GM10847 (cell line): ENCODE data around the gene CHURC1.
A peak's percentile ranks its signal among the peaks of the same experiment; 100 is the strongest.

Experiments
- POLR2A ChIP-seq: IDR thresholded peaks from 2 replicates; pipeline ENCODE4 v1.6.1; 2011; ENCODE audit not compliant: insufficient read length; ENCODE audit errors: extremely low read depth

The CHURC1 gene

GRCh38 chr14:64914237-64915028 is at the start of gene CHURC1:
Gene CHURC1 (plus strand): TSS chr14:64914455. CDS start chr14:64914496, 41 bp downstream.
- peak; percentile 80 for TF ChIP-seq POLR2A

GRCh38 chr14:64865109-64865508 is 49.1 kb upstream of the CHURC1 start:
- TF ChIP-seq POLR2A: no peak

GRCh38 chr14:64865992-64866391 is 48.3 kb upstream of the CHURC1 start:
- no peak for TF ChIP-seq POLR2A

- TF ChIP-seq POLR2A: no peak
Observed at GRCh38 chr14:64867182-64867581, 47.1 kb upstream of the CHURC1 start.

- TF ChIP-seq POLR2A: no peak
Observed at GRCh38 chr14:64868379-64868778, 45.9 kb upstream of the CHURC1 start.

GRCh38 chr14:64868841-64869240 is 45.4 kb upstream of the CHURC1 start:
- no peak for TF ChIP-seq POLR2A

- no peak for TF ChIP-seq POLR2A
Observed at GRCh38 chr14:64870160-64870559, 44.1 kb upstream of the CHURC1 start.

GRCh38 chr14:64871344-64871743 is 42.9 kb upstream of the CHURC1 start:
- TF ChIP-seq POLR2A: no peak

GRCh38 chr14:64873506-64874219 is 40.6 kb upstream of the CHURC1 start:
- no peak for TF ChIP-seq POLR2A

- no peak for TF ChIP-seq POLR2A
Observed at GRCh38 chr14:64875350-64875749, 38.9 kb upstream of the CHURC1 start.

GRCh38 chr14:64877846-64878245 is 36.4 kb upstream of the CHURC1 start:
- TF ChIP-seq POLR2A: no peak

GRCh38 chr14:64878837-64879634 is 35.2 kb upstream of the CHURC1 start:
- no peak for TF ChIP-seq POLR2A

GRCh38 chr14:64879635-64880220 is 34.5 kb upstream of the CHURC1 start, which contains the start of gene SPTB:
Gene SPTB (minus strand): TSS chr14:64879907. CDS start chr14:64823094, 56,813 bp downstream.
- no peak for TF ChIP-seq POLR2A

- TF ChIP-seq POLR2A: no peak
Observed at GRCh38 chr14:64880221-64881121, 33.8 kb upstream of the CHURC1 start.
